HL-60 (cell line): ENCODE measurements around the gene MLLT1.

Experiments used
- DNase-seq, 2 experiments: peaks; one replicate each; pipeline ENCODE4 v3.0.0-alpha.2; 2010 to 2020; ENCODE audit warnings: low read depth in 1 of 2, low spot score in 1 of 2
- H3K27ac ChIP-seq: fragments of 250-450 bp; sonication (Bioruptor Pico); replicated peaks from 2 replicates; pipeline ENCODE4 v1.5.1; 2020; ENCODE audit warnings: mild to moderate bottlenecking, moderate library complexity
- H3K27me3 ChIP-seq: fragments of 250-450 bp; sonication (Bioruptor Pico); 2 replicates; pipeline ENCODE4 v1.5.1; 2021; ENCODE audit warnings: mild to moderate bottlenecking, moderate library complexity; ENCODE audit not compliant: insufficient read depth, poor library complexity, severe bottlenecking
- H3K4me3 ChIP-seq: replicated peaks from 2 replicates; pipeline ENCODE4 v1.5.1; 2011; ENCODE audit warnings: mild to moderate bottlenecking, control low read depth, low read length; ENCODE audit not compliant: insufficient read depth
- CTCF ChIP-seq: IDR thresholded peaks from one replicate; pipeline ENCODE4 v1.5.1; 2011; ENCODE audit warnings: low read length, control low read depth, inconsistent platforms; ENCODE audit not compliant: insufficient read depth
- GABPA ChIP-seq: IDR thresholded peaks from 2 replicates; pipeline ENCODE4 v1.6.1; 2012; ENCODE audit warnings: low read depth
- POLR2AphosphoS5 ChIP-seq: IDR thresholded peaks from 2 replicates; pipeline ENCODE4 v1.6.1; 2012; ENCODE audit warnings: low read depth
- SPI1 ChIP-seq: IDR thresholded peaks from 2 replicates; pipeline ENCODE4 v1.6.1; 2012; ENCODE audit warnings: low read depth, mild to moderate bottlenecking, borderline replicate concordance
- TF ChIP-seq, protein P1 (sequence below): IDR thresholded peaks from 2 replicates; pipeline ENCODE4 v1.6.1; 2012; ENCODE audit warnings: low read depth; ENCODE audit not compliant: insufficient replicate concordance

The MLLT1 gene

GRCh38 chr19:6224308-6224675, 55.5 kb downstream of the MLLT1 start:
- no peak for DNase-seq
- Histone ChIP-seq H3K4me3 (no peak overlapping the region), H3K27ac (no peak overlapping the region), H3K27me3 (no peaks in the 10 kb centered on the region)
- TF ChIP-seq SPI1 (no peak), POLR2AphosphoS5 (no peak), CTCF (no peak), GABPA (no peak)
- TF ChIP-seq, protein P1, sequence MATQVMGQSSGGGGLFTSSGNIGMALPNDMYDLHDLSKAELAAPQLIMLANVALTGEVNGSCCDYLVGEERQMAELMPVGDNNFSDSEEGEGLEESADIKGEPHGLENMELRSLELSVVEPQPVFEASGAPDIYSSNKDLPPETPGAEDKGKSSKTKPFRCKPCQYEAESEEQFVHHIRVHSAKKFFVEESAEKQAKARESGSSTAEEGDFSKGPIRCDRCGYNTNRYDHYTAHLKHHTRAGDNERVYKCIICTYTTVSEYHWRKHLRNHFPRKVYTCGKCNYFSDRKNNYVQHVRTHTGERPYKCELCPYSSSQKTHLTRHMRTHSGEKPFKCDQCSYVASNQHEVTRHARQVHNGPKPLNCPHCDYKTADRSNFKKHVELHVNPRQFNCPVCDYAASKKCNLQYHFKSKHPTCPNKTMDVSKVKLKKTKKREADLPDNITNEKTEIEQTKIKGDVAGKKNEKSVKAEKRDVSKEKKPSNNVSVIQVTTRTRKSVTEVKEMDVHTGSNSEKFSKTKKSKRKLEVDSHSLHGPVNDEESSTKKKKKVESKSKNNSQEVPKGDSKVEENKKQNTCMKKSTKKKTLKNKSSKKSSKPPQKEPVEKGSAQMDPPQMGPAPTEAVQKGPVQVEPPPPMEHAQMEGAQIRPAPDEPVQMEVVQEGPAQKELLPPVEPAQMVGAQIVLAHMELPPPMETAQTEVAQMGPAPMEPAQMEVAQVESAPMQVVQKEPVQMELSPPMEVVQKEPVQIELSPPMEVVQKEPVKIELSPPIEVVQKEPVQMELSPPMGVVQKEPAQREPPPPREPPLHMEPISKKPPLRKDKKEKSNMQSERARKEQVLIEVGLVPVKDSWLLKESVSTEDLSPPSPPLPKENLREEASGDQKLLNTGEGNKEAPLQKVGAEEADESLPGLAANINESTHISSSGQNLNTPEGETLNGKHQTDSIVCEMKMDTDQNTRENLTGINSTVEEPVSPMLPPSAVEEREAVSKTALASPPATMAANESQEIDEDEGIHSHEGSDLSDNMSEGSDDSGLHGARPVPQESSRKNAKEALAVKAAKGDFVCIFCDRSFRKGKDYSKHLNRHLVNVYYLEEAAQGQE = no peak

DNA sequence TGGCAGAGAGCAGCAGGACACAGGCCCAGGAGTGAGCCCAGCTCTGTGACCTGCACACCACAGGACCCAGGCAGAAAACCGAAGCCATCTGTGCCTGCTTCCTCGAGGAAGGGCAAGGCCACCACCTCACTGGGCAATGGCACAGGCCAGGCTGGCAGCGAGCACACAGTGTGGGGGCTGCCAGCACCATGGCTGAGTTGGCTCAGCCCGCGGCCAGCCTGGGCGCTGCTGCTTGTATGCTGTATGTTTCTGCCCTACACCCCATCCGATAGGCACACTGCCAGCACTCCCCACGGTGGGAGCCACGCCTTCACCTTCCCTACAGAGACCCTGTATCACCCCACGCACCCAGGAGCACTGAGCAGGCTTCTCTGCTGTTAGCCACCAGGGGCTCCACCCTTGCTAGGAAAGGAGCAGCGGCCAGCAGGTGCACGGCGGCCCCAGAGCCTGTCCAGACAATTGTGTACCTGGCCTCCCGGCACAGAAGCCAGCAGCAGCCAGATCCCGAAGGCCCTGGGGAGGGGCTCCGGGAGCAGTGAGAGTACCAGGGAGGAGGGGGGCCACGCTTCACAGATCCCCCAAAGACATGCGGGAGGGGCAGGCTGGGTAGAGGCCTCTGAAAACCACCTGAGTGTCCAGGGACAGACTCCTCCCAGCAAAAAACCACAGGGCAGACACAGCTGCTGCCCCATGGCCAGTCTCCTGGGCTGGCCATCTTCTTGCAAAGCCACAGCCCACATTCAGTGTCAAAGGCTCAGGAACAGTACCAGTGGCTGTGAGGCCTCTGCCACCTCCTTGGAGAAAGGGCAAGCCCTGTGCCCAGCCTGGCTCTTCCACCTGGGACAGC, 56.1 kb downstream of the MLLT1 start:
- no peak for TF ChIP-seq CTCF
- TF ChIP-seq, protein P1 = no peak
- no peak for TF ChIP-seq GABPA
- no peak for TF ChIP-seq POLR2AphosphoS5
- no peak for TF ChIP-seq SPI1
- Histone ChIP-seq H3K27me3 (no peaks in the 10 kb centered on the region), H3K27ac (no peak overlapping the region), H3K4me3 (no peak overlapping the region)
- DNase-seq = no peak

GRCh38 chr19:6222884-6223283, 56.9 kb downstream of the MLLT1 start:
- TF ChIP-seq, protein P1 = no peak
- no peak for TF ChIP-seq SPI1
- no peak for TF ChIP-seq GABPA
- no peak for TF ChIP-seq CTCF
- TF ChIP-seq POLR2AphosphoS5 = no peak
- DNase-seq = no peak
- H3K27me3 ChIP-seq = no peaks in the 10 kb centered on the region
- no peak overlapping the region for H3K27ac ChIP-seq
- no peak overlapping the region for H3K4me3 ChIP-seq
